Heart left ventricle (tissue), 16 donors: ENCODE data around the gene GLRX3. TPM values are rescaled to one million over a fixed set of nuclear protein-coding genes. Genes with fewer than 3 reads are reported as not detected.

Experiments
- ATAC-seq, 4 donors: fragments of 200-7000 bp; cut with Tn5 transposase; one replicate each; pipeline ENCODE4 v1.9.1; 2020 to 2022; ENCODE audit warnings: moderate library complexity in 4 of 4, mild to moderate bottlenecking in 3 of 4, moderate number of reproducible peaks in 1 of 4
- DNase-seq, 5 donors: peaks; one replicate each; pipeline ENCODE4 v3.0.0-alpha.2; 2020
- H3K27ac ChIP-seq, 12 donors: fragments of 200-600 bp; sonication (generic) in 4 of 12; one replicate each; pipeline versions ENCODE4 v1.5.0 to v1.8.0; 2016 to 2022; ENCODE audit warnings: mild to moderate bottlenecking in 2 of 12
- H3K27me3 ChIP-seq, 9 donors: fragments of 200-600 bp; sonication (generic) in 2 of 9; one replicate each; pipeline versions ENCODE4 v1.5.1 to v1.8.0; 2016 to 2022; ENCODE audit warnings: mild to moderate bottlenecking in 3 of 9
- H3K36me3 ChIP-seq, 9 donors: fragments of 200-600 bp; sonication (generic) in 2 of 9; one replicate each; pipeline versions ENCODE4 v1.5.0 to v1.8.0; 2018 to 2022; ENCODE audit warnings: mild to moderate bottlenecking in 2 of 9
- H3K4me1 ChIP-seq, 12 donors: fragments of 200-600 bp; sonication (generic) in 4 of 12; one replicate each; pipeline versions ENCODE4 v1.5.0 to v1.8.0; 2016 to 2022; ENCODE audit warnings: mild to moderate bottlenecking in 3 of 12
- H3K4me3 ChIP-seq, 12 donors: fragments of 200-600 bp; sonication (generic) in 4 of 12; one replicate each; pipeline versions ENCODE4 v1.5.0 to v1.8.0; 2017 to 2022; ENCODE audit warnings: mild to moderate bottlenecking in 9 of 12, moderate library complexity in 4 of 12
- H3K9me3 ChIP-seq, 12 donors: fragments of 200-600 bp; sonication (generic) in 4 of 12; one replicate each; pipeline versions ENCODE4 v1.5.0 to v1.8.0; 2016 to 2022; ENCODE audit warnings: mild to moderate bottlenecking in 1 of 12
- CTCF ChIP-seq, 12 donors: fragments of 200-600 bp; sonication (generic) in 4 of 12; IDR thresholded peaks; one replicate each; pipeline versions ENCODE4 v1.5.0 to v1.8.0; 2018 to 2022; ENCODE audit warnings: antibody characterized with exemption in 12 of 12, mild to moderate bottlenecking in 5 of 12
- POLR2A ChIP-seq, 2 donors: fragments of 450-650 bp; IDR thresholded peaks; one replicate each; pipeline ENCODE4 v1.6.1; 2017; ENCODE audit warnings: antibody characterized with exemption in 2 of 2, mild to moderate bottlenecking in 2 of 2, moderate library complexity in 2 of 2
- WGBS, 4 donors: extraction: QIAGEN DNeasy Blood & Tissue Kit in 2 of 4; methylation state at CpG; one replicate each; pipeline versions ENCODE4 v1.1.5 to v1.1.7; 2013 to 2018; 5-methylcytosine and 5-hydroxymethylcytosine counted together
- intact Hi-C, 10 donors: fragments of 100-400 bp; cut with DNase I; formaldehyde crosslinking; loops; one replicate each; pipeline versions ENCODE4 v1.11.1 to v1.14.2; 2022
- polyA plus RNA-seq, 2 donors: library from polyadenylated mRNA; stranded (reverse); fragments of 200-250 nt; gene quantifications; one replicate each; pipeline ENCODE4 v1.2.3, GENCODE V29; 2013
- total RNA-seq, 9 donors: library from RNA; depleted of rRNA in 2 of 9; stranded (reverse); fragments of >200 nt in 2 of 9; fragmentation: NEBNext Ultra II Directional in 3 of 9; extraction: Animal tissue kit (Norgen Biotek cat#: 25700) in 3 of 9; gene quantifications; one replicate each; pipeline versions ENCODE4 v1.1.0 to v1.2.4, GENCODE V29; 2016 to 2023
- donor health status: ischemic (EF 13 %, LVEDD 7.1; RV severe dilation, severe dysfunction).
- donor health status: healthy with polysubstance abuse.
- donor health status: DM: no; HTN: yes; CAD: no.
- donor health status: DM: no; HTN: no; CAD: no.
- donor health status: ischemic (EF 25% LVEDD 6.9; RV normal size, moderate dysfunction).
- donor health status: ischemic (EF 25% LVEDD 5.7; RV mildly dilated, moderate dysfunction).
- donor health status: healthy.
- donor health status: DM: yes; HTN: yes; CAD: no.
- donor health status: ischemic (EF 35%, LVEDD 5.7; RV mildly dilated, moderate dysfunction).
- donor health status: nonischemic (EF 11% LVEDD 7.7; RV severe dilation, severe dysfunction).
- donor health status: DM: yes; HTN: yes; CAD: no.
- donor health status: PGD.
- donor health status: ischemic (EF 29% LVEDD 5.4; RV normal size, mild dysfunction).
- donor health status: nonischemic (EF 23%, LVEDD 6.1; RV moderate dilation, normal function).

GLRX3 gene
- total and polyA plus RNA-seq, 11 donors, result 54.0 to 180 (median 66.4) TPM

DNA sequence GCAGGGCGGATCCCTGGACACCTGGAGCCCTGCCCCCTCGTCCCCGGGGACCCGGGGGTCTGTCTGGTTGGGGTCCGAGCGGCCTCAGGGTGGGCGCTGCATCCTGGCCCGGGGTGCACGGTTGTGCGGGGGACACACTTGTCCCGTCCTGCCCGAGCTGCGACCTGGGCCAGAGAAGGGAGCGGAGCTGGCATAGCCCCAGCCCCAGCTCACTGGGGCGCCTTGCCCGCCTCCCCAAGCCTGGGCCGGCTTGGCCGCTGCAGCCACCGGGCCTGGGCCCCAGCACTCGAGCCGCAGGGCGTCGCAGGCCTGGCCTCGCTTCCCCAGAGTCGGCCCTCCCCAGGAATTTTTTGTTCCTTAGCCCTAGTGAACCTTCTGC is 54.5 kb downstream of the GLRX3 start:
- Histone ChIP-seq H3K9me3 (no peaks in the 10 kb centered on the region), H3K27me3 (peaks cover 0 to 10% (median 0%) of the 10 kb centered on the region in 9 donors), H3K4me1 (peaks cover 0 to 29% (median 6%) of the 10 kb centered on the region in 12 donors), H3K4me3 (peak overlapping the region; percentile 16 to 82 (median 56)), H3K36me3 (peaks cover 0 to 19% (median 7%) of the 10 kb centered on the region in 9 donors), H3K27ac (no peak overlapping the region)
- no peak for TF ChIP-seq CTCF (IDR thresholded peaks at IDR 0.05)
- no peak for TF ChIP-seq POLR2A (IDR thresholded peaks at IDR 0.05)
- intact Hi-C loops, result loop anchor here in 9 of 10 donors (2.0 to 10.0 kb wide), 8 partner anchors 1594 to 1687 kb away; no protein-coding TSS in a partner anchor
- 14 to 40% (median 18%) methylated on average over 4 to 25 of the region's 25 CpGs for WGBS, 4 donors
- ATAC-seq (peak in 2 of 4 donors; percentile 4 to 13), DNase-seq (no peak)

- Histone ChIP-seq H3K36me3 (peaks cover 0 to 17% (median 2%) of the 10 kb centered on the region in 9 donors), H3K27me3 (peaks cover 0 to 10% (median 0%) of the 10 kb centered on the region in 9 donors), H3K4me3 (no peak overlapping the region), H3K9me3 (no peaks in the 10 kb centered on the region), H3K27ac (no peak overlapping the region), H3K4me1 (peaks cover 0 to 29% (median 6%) of the 10 kb centered on the region in 12 donors)
- ATAC-seq (no peak), DNase-seq (no peak)
- 80 to 94% (median 86%) methylated on average over 22 of the region's 22 CpGs for WGBS, 4 donors
- TF ChIP-seq POLR2A (IDR thresholded peaks at IDR 0.05) (no peak), CTCF (IDR thresholded peaks at IDR 0.05) (no peak)
- intact Hi-C loops, result loop anchor here in 9 of 10 donors (2.0 to 10.0 kb wide), 8 partner anchors 1593 to 1686 kb away; no protein-coding TSS in a partner anchor
Measured at GRCh38 chr10:130191380-130191779, 55.2 kb downstream of the GLRX3 start.

- H3K4me1 ChIP-seq, result peaks cover 0 to 29% (median 6%) of the 10 kb centered on the region in 12 donors
- peaks cover 0 to 10% (median 0%) of the 10 kb centered on the region in 9 donors for H3K27me3 ChIP-seq
- no peak for TF ChIP-seq CTCF (IDR thresholded peaks at IDR 0.05)
- TF ChIP-seq POLR2A (IDR thresholded peaks at IDR 0.05), result no peak
- ATAC-seq (no peak), DNase-seq (no peak)
- H3K9me3 ChIP-seq, result no peaks in the 10 kb centered on the region
- H3K4me3 ChIP-seq, result no peak overlapping the region
- intact Hi-C loops, result loop anchor here in 8 of 10 donors (5.0 to 10.0 kb wide), 6 partner anchors 1592 to 1685 kb away; no protein-coding TSS in a partner anchor
- WGBS, 4 donors, result 85 to 92% (median 90%) methylated on average over 10 of the region's 10 CpGs; no CpG with 5 or more reads in 1 of the 4 donors
- H3K36me3 ChIP-seq, result peaks cover 0 to 10% (median 0%) of the 10 kb centered on the region in 9 donors
- no peak overlapping the region for H3K27ac ChIP-seq
Measured at GRCh38 chr10:130192276-130192848, 56.2 kb downstream of the GLRX3 start.

GRCh38 chr10:130193033-130193432 is 56.8 kb downstream of the GLRX3 start:
- no peak for TF ChIP-seq CTCF (IDR thresholded peaks at IDR 0.05)
- TF ChIP-seq POLR2A (IDR thresholded peaks at IDR 0.05), result no peak
- no peak for ATAC-seq
- H3K36me3 ChIP-seq, result peaks cover 0 to 4% (median 0%) of the 10 kb centered on the region in 9 donors
- DNase-seq, result no peak
- H3K4me3 ChIP-seq, result no peak overlapping the region
- peaks cover 0 to 29% (median 6%) of the 10 kb centered on the region in 12 donors for H3K4me1 ChIP-seq
- 77 to 91% (median 88%) methylated on average over 5 of the region's 5 CpGs for WGBS, 4 donors
- intact Hi-C loops, result loop anchor here in 8 of 10 donors (5.0 to 10.0 kb wide), 6 partner anchors 1592 to 1684 kb away; no protein-coding TSS in a partner anchor
- H3K27ac ChIP-seq, result no peak overlapping the region
- H3K27me3 ChIP-seq, result peaks cover 0 to 10% (median 0%) of the 10 kb centered on the region in 9 donors
- no peaks in the 10 kb centered on the region for H3K9me3 ChIP-seq
